Measurements from ENCODE around the gene LRMDA.

Gene LRMDA

DNA sequence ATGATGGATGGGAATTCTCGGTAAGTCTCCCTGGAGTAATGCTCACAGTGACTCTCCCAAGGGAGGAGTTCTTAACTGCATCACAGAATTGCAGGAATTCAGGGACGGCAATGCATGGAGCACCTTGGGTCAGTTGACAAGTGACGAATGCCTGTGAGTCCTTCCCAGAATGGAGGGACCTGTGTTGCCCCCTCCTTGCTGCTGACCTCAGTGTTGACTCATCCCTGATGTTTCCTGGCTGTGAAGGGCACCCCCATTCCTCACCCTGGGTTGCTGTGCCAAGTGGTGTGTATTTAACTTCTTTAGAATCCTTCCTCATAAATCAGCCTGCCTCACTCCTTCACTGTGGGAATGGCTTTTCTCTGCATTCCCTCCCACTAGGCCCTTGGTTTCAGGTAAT, 98.9 kb downstream of the LRMDA start:
- H3K4me1 ChIP-seq (ENCODE audit: insufficient read depth, low read length): peaks cover 7% of the 10 kb centered on the region
- H3K9ac ChIP-seq (ENCODE audit: low read depth, low read length): no peak overlapping the region
- 54% methylated on average over 3 of the region's 3 CpGs for WGBS

DNA sequence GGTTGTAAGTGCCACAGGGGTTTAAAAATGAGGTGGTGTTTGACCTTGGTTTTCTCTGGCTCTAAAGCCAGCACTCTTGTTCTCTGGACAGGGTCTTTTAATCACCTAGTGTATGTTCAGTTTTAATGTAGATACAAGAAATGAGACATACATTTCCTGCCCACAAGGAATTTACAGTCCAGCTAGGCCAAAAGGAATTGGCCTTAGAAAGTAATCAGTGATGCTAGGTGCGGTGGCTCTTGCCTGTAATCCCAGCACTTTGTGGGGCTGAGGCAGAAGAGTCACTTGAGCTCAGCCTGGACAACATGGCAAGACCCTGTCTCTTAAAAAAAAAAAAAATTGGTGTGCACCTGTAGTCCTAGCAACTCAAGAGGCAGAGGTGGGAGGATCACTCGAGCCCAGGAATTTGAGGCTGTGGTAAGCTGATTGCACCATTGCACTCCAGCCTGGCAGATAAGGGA, 100.2 kb downstream of the LRMDA start:
- Histone ChIP-seq H3K27me3 (ENCODE audit: insufficient read depth, low read length) (peaks cover 4% of the 10 kb centered on the region; the same call in 1 of the 2 replicates), H3K9me3 (ENCODE audit: insufficient read depth, low read depth, low read length) (no peaks in the 10 kb centered on the region), H3K9ac (ENCODE audit: low read depth, low read length) (no peak overlapping the region), H3K4me1 (ENCODE audit: insufficient read depth, low read length) (peaks cover 7% of the 10 kb centered on the region), H3K36me3 (ENCODE audit: insufficient read depth, low read length) (no peaks in the 10 kb centered on the region), H3K27ac (ENCODE audit: low read depth, low read length) (no peak overlapping the region), H3K4me3 (ENCODE audit: low read length) (no peak overlapping the region)
- WGBS: 90% methylated on average over 2 of the region's 2 CpGs

More for the DNA sequence above, 98.9 kb downstream of the LRMDA start:
- H3K9me3 ChIP-seq (ENCODE audit: insufficient read depth, low read depth, low read length): no peaks in the 10 kb centered on the region
- no peak overlapping the region for H3K27ac ChIP-seq (ENCODE audit: low read depth, low read length)
- H3K27me3 ChIP-seq (ENCODE audit: insufficient read depth, low read length): no peaks in the 10 kb centered on the region
- H3K36me3 ChIP-seq (ENCODE audit: insufficient read depth, low read length): no peaks in the 10 kb centered on the region
- no peak overlapping the region for H3K4me3 ChIP-seq (ENCODE audit: low read length)

DNA sequence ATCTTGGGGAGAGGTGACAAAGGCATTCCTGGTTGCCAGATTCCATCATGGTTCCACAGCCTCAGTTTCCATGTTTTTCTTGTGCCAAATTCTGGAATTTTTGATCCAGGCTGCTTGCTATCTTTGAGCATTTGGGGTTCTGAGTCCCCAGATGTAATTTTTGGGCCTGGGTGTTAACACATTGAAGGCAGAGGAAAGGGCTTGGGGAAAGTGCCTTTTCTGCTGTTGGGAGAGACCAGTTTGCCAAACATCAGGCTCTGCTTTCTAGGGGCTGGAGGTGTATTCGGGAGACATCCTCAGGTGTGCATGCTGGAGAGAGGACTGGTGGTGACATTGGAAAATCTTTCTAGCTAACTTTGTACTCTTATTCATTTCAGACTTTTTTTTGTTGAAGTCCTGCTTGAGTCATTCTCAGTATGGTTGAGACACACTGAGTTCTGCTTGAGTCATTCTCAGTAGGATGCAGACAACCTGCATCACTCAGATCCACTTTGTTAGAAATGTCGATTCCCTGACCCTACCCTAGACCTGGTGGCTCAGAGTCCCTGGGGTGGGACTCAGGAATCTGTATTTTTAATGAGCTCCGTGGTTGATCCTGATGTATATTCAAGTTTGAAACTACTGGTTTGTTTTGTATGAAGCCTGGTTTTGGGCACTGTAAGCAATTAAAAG, 101.0 kb downstream of the LRMDA start:
- 87% methylated on average over 3 of the region's 3 CpGs for WGBS

DNA sequence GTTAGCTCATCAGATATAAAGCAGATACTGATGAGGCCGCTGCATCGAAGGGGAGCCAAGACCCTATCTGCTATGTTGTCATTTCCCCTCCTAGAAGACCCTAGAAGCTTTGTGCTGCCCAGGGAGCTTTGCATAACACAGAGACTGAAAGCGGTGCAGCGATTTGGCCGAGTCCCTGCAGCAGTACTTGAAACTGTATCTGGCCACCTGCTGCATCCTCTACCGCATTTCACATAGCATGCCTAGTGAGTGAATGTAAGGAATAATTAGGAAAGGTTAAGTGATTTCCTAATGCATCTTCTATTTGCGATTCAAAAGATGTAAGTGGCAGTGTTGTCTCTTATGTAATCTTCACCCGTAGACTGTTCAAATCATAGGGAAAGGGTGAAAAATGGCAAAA, 106.7 kb downstream of the LRMDA start:
- Histone ChIP-seq H3K36me3 (ENCODE audit: insufficient read depth, low read length) (no peaks in the 10 kb centered on the region), H3K27ac (ENCODE audit: low read depth, low read length) (no peak overlapping the region), H3K9ac (ENCODE audit: low read depth, low read length) (no peak overlapping the region), H3K9me3 (ENCODE audit: insufficient read depth, low read depth, low read length) (no peaks in the 10 kb centered on the region), H3K4me1 (ENCODE audit: insufficient read depth, low read length) (peaks cover 54% of the 10 kb centered on the region), H3K4me3 (ENCODE audit: low read length) (no peak overlapping the region), H3K27me3 (ENCODE audit: insufficient read depth, low read length) (peaks cover 13% of the 10 kb centered on the region; the same call in 1 of the 2 replicates)
- WGBS: 9% methylated on average over 8 of the region's 8 CpGs

More for the DNA sequence above, 101.0 kb downstream of the LRMDA start:
- Histone ChIP-seq H3K9ac (ENCODE audit: low read depth, low read length) (no peak overlapping the region), H3K36me3 (ENCODE audit: insufficient read depth, low read length) (no peaks in the 10 kb centered on the region), H3K4me1 (ENCODE audit: insufficient read depth, low read length) (peaks cover 8% of the 10 kb centered on the region), H3K4me3 (ENCODE audit: low read length) (no peak overlapping the region), H3K27me3 (ENCODE audit: insufficient read depth, low read length) (peaks cover 11% of the 10 kb centered on the region; the same call in 1 of the 2 replicates), H3K27ac (ENCODE audit: low read depth, low read length) (no peak overlapping the region), H3K9me3 (ENCODE audit: insufficient read depth, low read depth, low read length) (no peaks in the 10 kb centered on the region)

DNA sequence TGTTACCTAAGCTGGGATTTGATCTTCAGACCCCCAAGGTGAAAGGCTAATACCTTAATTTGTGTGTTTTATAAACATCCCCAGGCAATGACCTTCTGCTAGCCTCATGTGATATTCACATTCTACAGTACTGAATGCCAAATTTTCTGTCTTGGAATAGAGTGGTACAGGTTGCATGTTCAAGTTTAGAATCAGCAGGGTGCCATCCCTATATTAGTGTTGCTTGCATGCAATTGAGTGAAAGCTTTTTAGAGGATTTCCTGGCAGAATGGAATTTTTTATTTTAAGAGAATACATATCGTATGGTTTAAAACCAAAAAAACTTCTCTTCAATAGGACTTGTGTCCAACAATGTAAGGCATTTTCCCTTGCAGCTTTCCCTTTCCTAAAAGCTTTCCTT, 107.3 kb downstream of the LRMDA start:
- H3K4me1 ChIP-seq (ENCODE audit: insufficient read depth, low read length): peaks cover 58% of the 10 kb centered on the region
- WGBS: 100% methylated on average over 1 of the region's 1 CpG
- H3K9ac ChIP-seq (ENCODE audit: low read depth, low read length): no peak overlapping the region
- H3K27me3 ChIP-seq (ENCODE audit: insufficient read depth, low read length): peaks cover 13% of the 10 kb centered on the region; the same call in 1 of the 2 replicates
- H3K27ac ChIP-seq (ENCODE audit: low read depth, low read length): no peak overlapping the region
- no peaks in the 10 kb centered on the region for H3K9me3 ChIP-seq (ENCODE audit: insufficient read depth, low read depth, low read length)
- no peak overlapping the region for H3K4me3 ChIP-seq (ENCODE audit: low read length)
- H3K36me3 ChIP-seq (ENCODE audit: insufficient read depth, low read length): no peaks in the 10 kb centered on the region

- Histone ChIP-seq H3K27me3 (ENCODE audit: insufficient read depth, low read length) (peaks cover 13% of the 10 kb centered on the region; the same call in 1 of the 2 replicates), H3K4me1 (ENCODE audit: insufficient read depth, low read length) (peaks cover 55% of the 10 kb centered on the region), H3K36me3 (ENCODE audit: insufficient read depth, low read length) (no peaks in the 10 kb centered on the region), H3K27ac (ENCODE audit: low read depth, low read length) (no peak overlapping the region), H3K4me3 (ENCODE audit: low read length) (no peak overlapping the region), H3K9me3 (ENCODE audit: insufficient read depth, low read depth, low read length) (no peaks in the 10 kb centered on the region), H3K9ac (ENCODE audit: low read depth, low read length) (no peak overlapping the region; the same call in 1 of the 2 replicates)
- 90% methylated on average over 1 of the region's 1 CpG for WGBS
Measured at GRCh38 chr10:75540357-75540966, 109.0 kb downstream of the LRMDA start.

GRCh38 chr10:75540981-75541380, 109.6 kb downstream of the LRMDA start:
- Histone ChIP-seq H3K27ac (ENCODE audit: low read depth, low read length) (peak overlapping the region; percentile 48), H3K9me3 (ENCODE audit: insufficient read depth, low read depth, low read length) (no peaks in the 10 kb centered on the region), H3K27me3 (ENCODE audit: insufficient read depth, low read length) (peaks cover 13% of the 10 kb centered on the region; the same call in 1 of the 2 replicates), H3K9ac (ENCODE audit: low read depth, low read length) (no peak overlapping the region; the same call in 1 of the 2 replicates), H3K36me3 (ENCODE audit: insufficient read depth, low read length) (no peaks in the 10 kb centered on the region), H3K4me1 (ENCODE audit: insufficient read depth, low read length) (peaks cover 55% of the 10 kb centered on the region), H3K4me3 (ENCODE audit: low read length) (no peak overlapping the region)
- WGBS: 29% methylated on average over 3 of the region's 4 CpGs

DNA sequence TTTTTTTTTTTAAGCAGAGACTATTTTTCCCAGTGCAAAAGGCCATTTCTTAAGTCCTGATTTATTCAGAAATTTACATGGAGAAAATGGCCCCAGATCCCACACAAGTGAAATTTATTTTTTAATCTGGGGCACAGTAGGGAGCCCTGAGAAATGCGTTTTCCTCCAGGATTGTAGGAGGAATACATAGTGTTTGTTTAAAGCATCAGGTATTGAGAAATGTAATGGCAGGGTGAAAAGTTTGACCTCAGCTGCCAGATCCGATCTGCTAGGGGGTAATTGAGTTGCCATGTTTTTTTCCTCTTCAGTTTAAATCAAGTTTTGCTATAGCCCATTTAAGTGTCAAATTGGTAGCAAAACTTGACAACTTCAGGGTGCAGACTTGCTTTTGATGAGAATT, 110.0 kb downstream of the LRMDA start:
- Histone ChIP-seq H3K9ac (ENCODE audit: low read depth, low read length) (no peak overlapping the region), H3K36me3 (ENCODE audit: insufficient read depth, low read length) (no peaks in the 10 kb centered on the region), H3K27me3 (ENCODE audit: insufficient read depth, low read length) (peaks cover 10% of the 10 kb centered on the region; the same call in 1 of the 2 replicates), H3K27ac (ENCODE audit: low read depth, low read length) (peak overlapping the region; percentile 48; the same call in 1 of the 2 replicates), H3K9me3 (ENCODE audit: insufficient read depth, low read depth, low read length) (no peaks in the 10 kb centered on the region), H3K4me1 (ENCODE audit: insufficient read depth, low read length) (peaks cover 55% of the 10 kb centered on the region), H3K4me3 (ENCODE audit: low read length) (no peak overlapping the region)
- WGBS: 54% methylated on average over 2 of the region's 2 CpGs

GRCh38 chr10:75542084-75542483, 110.7 kb downstream of the LRMDA start:
- H3K27ac ChIP-seq (ENCODE audit: low read depth, low read length): peak overlapping the region; percentile 4; the same call in 1 of the 2 replicates

GRCh38 chr10:75542906-75543305, 111.5 kb downstream of the LRMDA start:
- H3K4me1 ChIP-seq (ENCODE audit: insufficient read depth, low read length): peaks cover 49% of the 10 kb centered on the region
- no peaks in the 10 kb centered on the region for H3K9me3 ChIP-seq (ENCODE audit: insufficient read depth, low read depth, low read length)
- H3K9ac ChIP-seq (ENCODE audit: low read depth, low read length): no peak overlapping the region
- no peaks in the 10 kb centered on the region for H3K36me3 ChIP-seq (ENCODE audit: insufficient read depth, low read length)
- H3K27ac ChIP-seq (ENCODE audit: low read depth, low read length): no peak overlapping the region
- 44% methylated on average over 6 of the region's 7 CpGs for WGBS
- no peaks in the 10 kb centered on the region for H3K27me3 ChIP-seq (ENCODE audit: insufficient read depth, low read length)
- no peak overlapping the region for H3K4me3 ChIP-seq (ENCODE audit: low read length)

More at GRCh38 chr10:75542084-75542483, 110.7 kb downstream of the LRMDA start:
- 20% methylated on average over 2 of the region's 2 CpGs for WGBS
- no peak overlapping the region for H3K4me3 ChIP-seq (ENCODE audit: low read length)
- peaks cover 6% of the 10 kb centered on the region; the same call in 1 of the 2 replicates for H3K27me3 ChIP-seq (ENCODE audit: insufficient read depth, low read length)
- H3K9me3 ChIP-seq (ENCODE audit: insufficient read depth, low read depth, low read length): no peaks in the 10 kb centered on the region
- H3K36me3 ChIP-seq (ENCODE audit: insufficient read depth, low read length): no peaks in the 10 kb centered on the region
- H3K9ac ChIP-seq (ENCODE audit: low read depth, low read length): no peak overlapping the region
- H3K4me1 ChIP-seq (ENCODE audit: insufficient read depth, low read length): peaks cover 55% of the 10 kb centered on the region

DNA sequence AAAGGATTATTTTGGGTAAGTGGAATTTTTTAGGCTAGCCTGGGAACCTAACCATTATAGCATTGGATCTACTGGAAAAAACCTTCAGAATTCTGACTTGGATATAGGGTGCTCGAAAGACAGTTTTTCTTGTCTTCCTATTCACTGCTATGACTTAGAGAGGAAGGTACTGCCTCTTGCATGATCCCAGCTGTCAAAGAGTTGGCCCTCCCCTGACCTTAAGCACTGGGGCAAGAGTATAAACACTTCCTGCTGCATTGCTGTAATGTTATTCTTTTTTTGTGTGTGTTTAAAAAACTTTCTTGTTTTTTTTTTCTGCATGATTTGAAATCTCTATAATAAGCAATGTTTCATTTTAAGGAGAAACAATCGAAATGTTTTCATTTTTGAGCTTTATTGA, 113.0 kb downstream of the LRMDA start:
- WGBS: 90% methylated on average over 2 of the region's 2 CpGs
- H3K27me3 ChIP-seq (ENCODE audit: insufficient read depth, low read length): no peaks in the 10 kb centered on the region
- peaks cover 35% of the 10 kb centered on the region for H3K4me1 ChIP-seq (ENCODE audit: insufficient read depth, low read length)
- no peaks in the 10 kb centered on the region for H3K9me3 ChIP-seq (ENCODE audit: insufficient read depth, low read depth, low read length)
- H3K36me3 ChIP-seq (ENCODE audit: insufficient read depth, low read length): no peaks in the 10 kb centered on the region
- H3K4me3 ChIP-seq (ENCODE audit: low read length): no peak overlapping the region
- H3K27ac ChIP-seq (ENCODE audit: low read depth, low read length): no peak overlapping the region
- H3K9ac ChIP-seq (ENCODE audit: low read depth, low read length): no peak overlapping the region
